CD4-positive, CD25-positive, alpha-beta regulatory T cell (primary cell): ENCODE data around the gene LRCOL1. TPM values are rescaled to one million over a fixed set of nuclear protein-coding genes. Genes with fewer than 3 reads are reported as not detected.
A peak's percentile ranks its signal among the peaks of the same experiment; 100 is the strongest.

Experiments used
- ATAC-seq, 2 donors: fragments of 150-1000 bp; cut with Tn5 transposase; one replicate each; pipeline ENCODE4 v1.10.0; 2021; ENCODE audit warnings: low read depth in 2 of 2, moderate number of reproducible peaks in 2 of 2, moderate library complexity in 1 of 2
- DNase-seq, 3 donors: peaks; one replicate each; pipeline versions ENCODE4 v3.0.0 to v3.0.0-alpha.2; 2012 to 2022; ENCODE audit warnings: mixed read lengths in 1 of 3
- H3K27ac ChIP-seq: one replicate; pipeline ENCODE4 v1.7.0; 2013; ENCODE audit warnings: mild to moderate bottlenecking, low read length; ENCODE audit not compliant: insufficient read depth, poor library complexity, severe bottlenecking
- H3K27me3 ChIP-seq: one replicate; pipeline ENCODE4 v1.7.0; 2013; ENCODE audit warnings: low read length; ENCODE audit not compliant: control insufficient read depth, insufficient read depth
- H3K36me3 ChIP-seq: one replicate; pipeline ENCODE4 v1.7.0; 2013; ENCODE audit warnings: mild to moderate bottlenecking, low read length, moderate library complexity; ENCODE audit not compliant: control insufficient read depth, insufficient read depth
- H3K4me1 ChIP-seq: 2 replicates; pipeline ENCODE4 v1.7.0; 2013; ENCODE audit warnings: mild to moderate bottlenecking, low read length; ENCODE audit not compliant: insufficient read depth, control insufficient read depth, poor library complexity, severe bottlenecking
- H3K4me3 ChIP-seq: one replicate; pipeline ENCODE4 v1.7.0; 2013; ENCODE audit warnings: low read depth, mild to moderate bottlenecking, low read length, moderate library complexity
- H3K9me3 ChIP-seq, 2 experiments: 1 replicate in 1 of 2; 2 replicates in 1 of 2; pipeline ENCODE4 v1.7.0; 2013; ENCODE audit warnings: low read length in 2 of 2, mild to moderate bottlenecking in 1 of 2, moderate library complexity in 1 of 2; ENCODE audit not compliant: control insufficient read depth in 2 of 2
- H3K27ac Mint-ChIP-seq, 3 donors: one replicate each; pipeline ENCODE4 v1.8.0; 2020 to 2022; ENCODE audit warnings: mild to moderate bottlenecking in 3 of 3, mixed read lengths in 3 of 3, moderate library complexity in 2 of 3
- H3K27me3 Mint-ChIP-seq: one replicate; pipeline ENCODE4 v1.8.0; 2022; ENCODE audit warnings: mild to moderate bottlenecking, mixed read lengths
- H3K36me3 Mint-ChIP-seq: one replicate; pipeline ENCODE4 v1.8.0; 2020; ENCODE audit warnings: mixed read lengths
- H3K4me1 Mint-ChIP-seq, 4 donors: one replicate each; pipeline ENCODE4 v1.8.0; 2020 to 2022; ENCODE audit warnings: mixed read lengths in 4 of 4, mild to moderate bottlenecking in 1 of 4
- H3K4me3 Mint-ChIP-seq, 4 donors: one replicate each; pipeline ENCODE4 v1.8.0; 2020 to 2022; ENCODE audit warnings: mild to moderate bottlenecking in 4 of 4, mixed read lengths in 4 of 4, moderate library complexity in 3 of 4
- H3K9me3 Mint-ChIP-seq, 7 donors: one replicate each; pipeline ENCODE4 v1.8.0; 2020 to 2022; ENCODE audit warnings: mixed read lengths in 7 of 7, mild to moderate bottlenecking in 3 of 7, moderate library complexity in 2 of 7
- polyA plus RNA-seq, 4 donors: library from polyadenylated mRNA; unstranded; fragments of 300-500 nt; fragmentation: Illumina TruSeq; gene quantifications; one replicate each; pipeline ENCODE4 v1.2.3, GENCODE V29; 2021
- total RNA-seq: library from RNA; stranded (reverse); gene quantifications from one replicate; pipeline ENCODE4 v1.2.3, GENCODE V29; 2022

LRCOL1 gene
- total and polyA plus RNA-seq, 5 donors from 2014 or later: not detected

DNA sequence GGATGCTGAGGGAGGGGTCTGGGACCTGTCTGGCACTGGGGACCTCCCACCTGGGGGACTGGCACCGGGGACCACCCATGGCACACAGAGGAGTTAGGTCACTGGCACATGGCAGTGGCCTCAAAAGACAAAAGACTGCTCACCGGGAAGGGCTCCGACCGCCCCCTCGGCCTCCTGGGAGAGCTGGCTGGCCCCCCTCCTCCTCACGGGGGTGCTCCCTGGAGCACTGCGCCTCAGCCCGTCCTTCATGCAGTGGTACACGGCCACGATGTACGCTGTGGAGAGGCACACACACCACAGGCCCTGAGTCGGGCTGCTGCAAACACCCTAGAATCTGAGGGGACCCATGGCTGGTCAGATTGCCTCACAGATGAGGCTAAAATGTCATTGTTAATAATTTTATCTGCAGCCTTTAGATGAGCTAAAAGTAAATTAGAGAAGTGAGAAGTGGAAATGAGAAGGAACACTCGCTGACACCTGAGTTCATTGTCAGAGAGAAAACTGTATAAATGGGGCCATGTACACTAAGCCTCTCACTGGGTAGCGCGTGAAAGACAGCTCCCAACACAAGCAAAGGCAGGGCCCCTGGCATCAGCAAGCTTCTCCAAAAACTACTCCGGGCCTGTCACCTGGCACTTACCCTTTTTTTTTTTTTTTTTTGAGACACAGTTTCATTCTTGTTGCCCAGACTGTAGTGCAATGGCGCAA lies 22.3 kb upstream of the LRCOL1 start:
- peaks cover 0 to 2% (median 0%) of the 10 kb centered on the region in 4 donors for H3K4me1 Mint-ChIP-seq
- no peak overlapping the region for H3K27ac Mint-ChIP-seq
- H3K27me3 Mint-ChIP-seq: no peaks in the 10 kb centered on the region

DNA sequence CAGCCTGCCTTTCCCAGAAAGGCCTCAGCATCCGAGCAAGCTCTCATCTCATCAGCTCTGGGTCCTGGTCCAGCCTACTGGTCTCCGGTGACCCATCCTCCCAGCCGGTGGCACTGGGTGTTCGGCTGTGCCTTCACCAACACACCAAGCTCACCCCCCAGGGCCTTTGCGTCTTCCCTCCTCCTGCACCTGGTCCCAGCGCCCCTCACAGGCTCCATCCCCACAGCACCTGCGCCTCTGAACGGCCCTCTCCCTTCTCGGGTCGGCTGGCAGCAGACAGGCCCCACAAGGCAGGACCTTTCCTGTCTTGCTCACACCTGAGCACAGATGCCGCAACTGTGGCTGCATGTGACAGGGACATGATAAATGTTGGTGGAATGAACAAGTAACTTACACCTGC lies 21.3 kb upstream of the LRCOL1 start:
- Histone ChIP-seq H3K27ac (no peak overlapping the region), H3K9me3 (no peaks in the 10 kb centered on the region), H3K4me1 (no peaks in the 10 kb centered on the region), H3K36me3 (peaks cover 47% of the 10 kb centered on the region), H3K27me3 (no peaks in the 10 kb centered on the region), H3K4me3 (no peak overlapping the region)
- no peaks in the 10 kb centered on the region for H3K27me3 Mint-ChIP-seq
- DNase-seq: no peak
- no peak overlapping the region for H3K27ac Mint-ChIP-seq
- H3K9me3 Mint-ChIP-seq: peaks cover 0 to 1% (median 0%) of the 10 kb centered on the region in 7 donors
- peaks cover 0 to 2% (median 0%) of the 10 kb centered on the region in 4 donors for H3K4me1 Mint-ChIP-seq
- H3K4me3 Mint-ChIP-seq: no peak overlapping the region
- H3K36me3 Mint-ChIP-seq: peaks cover 52% of the 10 kb centered on the region
- ATAC-seq: no peak

More for the DNA sequence above, 22.3 kb upstream of the LRCOL1 start:
- Histone ChIP-seq H3K27me3 (no peaks in the 10 kb centered on the region), H3K9me3 (no peaks in the 10 kb centered on the region), H3K36me3 (peaks cover 57% of the 10 kb centered on the region), H3K4me3 (no peak overlapping the region), H3K4me1 (no peaks in the 10 kb centered on the region), H3K27ac (no peak overlapping the region)
- Mint-ChIP-seq H3K9me3 (peaks cover 0 to 1% (median 0%) of the 10 kb centered on the region in 7 donors), H3K36me3 (peaks cover 62% of the 10 kb centered on the region), H3K4me3 (no peak overlapping the region)
- no peak for DNase-seq
- ATAC-seq: no peak

DNA sequence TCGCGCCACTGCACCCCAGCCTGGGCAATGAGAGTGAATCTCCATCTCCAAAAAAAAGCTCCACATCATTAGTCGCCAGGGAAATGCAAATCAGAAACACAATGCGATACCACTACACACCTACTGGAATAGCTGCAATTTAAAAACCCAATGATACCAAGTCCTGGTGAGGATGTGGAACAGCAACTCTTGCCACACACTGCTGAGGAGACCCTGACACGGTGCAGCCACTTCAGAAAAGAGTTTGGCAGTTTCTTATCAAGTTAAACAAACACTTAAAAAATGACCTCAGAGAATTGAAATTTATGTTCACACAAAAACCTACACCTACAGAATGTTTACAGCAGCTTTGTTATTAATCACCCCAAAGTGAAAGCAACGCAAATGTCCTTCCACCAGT lies 20.3 kb upstream of the LRCOL1 start:
- ATAC-seq: no peak
- no peak overlapping the region for H3K4me3 Mint-ChIP-seq

DNA sequence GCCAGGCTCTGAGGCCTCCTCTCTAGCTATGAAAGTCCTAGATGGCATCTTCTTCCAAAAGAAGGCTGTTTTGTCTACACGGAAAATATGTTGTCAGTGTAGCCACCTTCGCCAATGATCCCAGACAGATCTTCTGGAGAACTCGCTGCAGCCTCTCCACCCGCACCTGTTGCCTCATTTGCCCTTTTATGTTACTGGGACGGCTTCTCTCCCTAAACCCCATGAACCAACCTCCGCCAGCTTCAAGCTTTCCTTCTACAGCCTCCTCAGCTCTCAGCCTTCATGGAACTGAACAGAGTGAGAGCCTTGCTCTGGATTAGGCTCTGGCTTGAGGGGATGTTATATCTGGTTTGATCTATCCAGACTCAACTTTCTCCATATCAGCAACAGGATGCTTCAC lies 18.9 kb upstream of the LRCOL1 start:
- Mint-ChIP-seq H3K4me3 (peak overlapping the region in 1 of 4 donors; percentile 47), H3K27ac (no peak overlapping the region), H3K9me3 (no peaks in the 10 kb centered on the region), H3K36me3 (peaks cover 34% of the 10 kb centered on the region), H3K4me1 (peaks cover 0 to 3% (median under 1%) of the 10 kb centered on the region in 4 donors), H3K27me3 (no peaks in the 10 kb centered on the region)
- Histone ChIP-seq H3K36me3 (peaks cover 39% of the 10 kb centered on the region), H3K27me3 (no peaks in the 10 kb centered on the region), H3K9me3 (no peaks in the 10 kb centered on the region), H3K27ac (no peak overlapping the region), H3K4me1 (no peaks in the 10 kb centered on the region), H3K4me3 (no peak overlapping the region)
- DNase-seq (no peak), ATAC-seq (no peak)

More for the DNA sequence above, 20.3 kb upstream of the LRCOL1 start:
- H3K36me3 Mint-ChIP-seq: peaks cover 44% of the 10 kb centered on the region
- H3K9me3 Mint-ChIP-seq: peaks cover 0 to 1% (median 0%) of the 10 kb centered on the region in 7 donors
- DNase-seq: no peak
- H3K27me3 Mint-ChIP-seq: no peaks in the 10 kb centered on the region
- peaks cover 43% of the 10 kb centered on the region for H3K36me3 ChIP-seq
- no peaks in the 10 kb centered on the region for H3K9me3 ChIP-seq
- H3K27ac ChIP-seq: no peak overlapping the region
- no peak overlapping the region for H3K4me3 ChIP-seq
- peaks cover 0 to 2% (median 0%) of the 10 kb centered on the region in 4 donors for H3K4me1 Mint-ChIP-seq
- H3K27me3 ChIP-seq: no peaks in the 10 kb centered on the region
- H3K4me1 ChIP-seq: no peaks in the 10 kb centered on the region
- no peak overlapping the region for H3K27ac Mint-ChIP-seq

DNA sequence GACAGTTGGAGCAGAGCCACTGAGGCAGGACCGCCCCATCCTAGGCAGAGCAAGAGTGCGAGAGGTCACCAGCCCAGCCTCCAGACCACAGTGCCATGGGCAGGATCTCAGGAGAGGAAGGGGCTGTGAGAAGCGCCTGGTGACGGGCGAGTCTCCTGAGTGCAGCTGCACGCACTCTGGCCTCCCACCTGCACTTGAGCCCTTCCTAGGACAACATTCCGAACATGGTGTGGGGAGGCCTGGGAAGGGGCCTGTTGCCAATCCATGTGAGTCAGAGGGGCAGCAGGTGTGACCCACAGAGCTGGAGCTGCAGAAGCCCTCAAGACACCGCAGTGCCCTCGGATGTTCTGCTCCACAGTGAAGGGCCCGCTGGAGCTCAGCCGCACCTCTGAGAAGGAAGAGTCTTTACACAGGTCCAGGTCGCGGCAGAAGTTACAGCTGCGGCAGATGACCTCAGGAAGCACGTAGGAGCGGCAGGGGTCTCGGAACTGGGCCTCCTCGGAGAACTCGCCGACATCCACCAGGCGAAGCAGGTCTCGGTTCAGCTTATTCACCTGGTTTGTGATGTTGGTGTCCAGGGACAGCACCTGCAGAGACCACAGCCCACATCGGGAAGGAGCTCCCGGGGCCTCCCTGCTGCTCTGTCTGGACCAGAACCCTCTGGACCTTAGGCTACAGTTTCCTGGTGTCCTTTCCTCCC lies 15.5 kb upstream of the LRCOL1 start:
- H3K36me3 Mint-ChIP-seq: peaks cover 19% of the 10 kb centered on the region
- Histone ChIP-seq H3K4me1 (no peaks in the 10 kb centered on the region), H3K4me3 (no peak overlapping the region), H3K27me3 (no peaks in the 10 kb centered on the region), H3K9me3 (no peaks in the 10 kb centered on the region), H3K36me3 (peaks cover 23% of the 10 kb centered on the region), H3K27ac (no peak overlapping the region)
- no peak for ATAC-seq
- H3K27ac Mint-ChIP-seq: no peak overlapping the region
- DNase-seq: no peak
- H3K9me3 Mint-ChIP-seq: peaks cover 0 to 2% (median 0%) of the 10 kb centered on the region in 7 donors
- H3K4me1 Mint-ChIP-seq: peaks cover 0 to 6% (median under 1%) of the 10 kb centered on the region in 4 donors
- H3K4me3 Mint-ChIP-seq: no peak overlapping the region
- H3K27me3 Mint-ChIP-seq: peaks cover 3% of the 10 kb centered on the region

DNA sequence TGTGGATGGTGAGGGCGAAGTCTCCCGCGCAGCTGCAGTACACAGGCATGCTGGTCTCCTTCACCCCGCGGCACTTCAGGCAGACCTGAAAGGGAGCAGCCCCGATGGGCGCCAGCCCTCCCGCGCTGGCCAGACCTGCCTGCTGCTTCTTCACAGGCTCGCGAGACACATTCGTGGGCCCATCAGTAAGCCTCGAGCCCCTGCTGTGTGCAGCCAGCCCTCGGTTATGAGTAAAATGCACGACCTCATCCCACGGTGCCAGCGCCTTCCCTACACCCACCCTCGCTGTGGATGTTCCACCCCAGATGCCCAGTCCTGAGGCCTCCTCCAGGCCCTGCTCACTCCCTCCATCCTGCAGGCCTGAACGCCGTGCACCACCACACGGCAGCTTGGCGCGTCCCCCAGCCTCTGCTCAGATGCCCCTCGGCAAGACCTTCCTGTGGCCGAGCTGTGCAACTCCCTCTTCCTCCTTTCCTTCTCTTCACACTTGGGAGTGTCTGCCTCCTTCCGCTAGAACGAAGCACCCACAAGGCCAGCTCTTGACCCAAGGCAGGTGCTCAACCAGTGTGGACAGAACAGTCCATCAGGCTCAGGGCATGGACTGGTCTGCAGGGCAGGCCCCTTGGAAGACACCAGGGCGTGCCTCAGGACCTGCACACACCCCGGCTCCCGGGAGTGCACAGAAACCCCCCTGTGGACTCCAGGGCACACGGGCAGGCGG lies 14.7 kb upstream of the LRCOL1 start:
- no peak overlapping the region for H3K27ac Mint-ChIP-seq
- H3K27ac ChIP-seq: no peak overlapping the region
- H3K9me3 Mint-ChIP-seq: peaks cover 0 to 2% (median 0%) of the 10 kb centered on the region in 7 donors
- H3K4me1 ChIP-seq: no peaks in the 10 kb centered on the region
- ATAC-seq: no peak
- peaks cover 17% of the 10 kb centered on the region for H3K36me3 ChIP-seq
- H3K27me3 ChIP-seq: no peaks in the 10 kb centered on the region
- H3K27me3 Mint-ChIP-seq: peaks cover 4% of the 10 kb centered on the region
- peaks cover 0 to 6% (median under 1%) of the 10 kb centered on the region in 4 donors for H3K4me1 Mint-ChIP-seq
- H3K36me3 Mint-ChIP-seq: peaks cover 13% of the 10 kb centered on the region
- no peak overlapping the region for H3K4me3 Mint-ChIP-seq
- no peak overlapping the region for H3K4me3 ChIP-seq
- DNase-seq: no peak
- no peaks in the 10 kb centered on the region for H3K9me3 ChIP-seq

DNA sequence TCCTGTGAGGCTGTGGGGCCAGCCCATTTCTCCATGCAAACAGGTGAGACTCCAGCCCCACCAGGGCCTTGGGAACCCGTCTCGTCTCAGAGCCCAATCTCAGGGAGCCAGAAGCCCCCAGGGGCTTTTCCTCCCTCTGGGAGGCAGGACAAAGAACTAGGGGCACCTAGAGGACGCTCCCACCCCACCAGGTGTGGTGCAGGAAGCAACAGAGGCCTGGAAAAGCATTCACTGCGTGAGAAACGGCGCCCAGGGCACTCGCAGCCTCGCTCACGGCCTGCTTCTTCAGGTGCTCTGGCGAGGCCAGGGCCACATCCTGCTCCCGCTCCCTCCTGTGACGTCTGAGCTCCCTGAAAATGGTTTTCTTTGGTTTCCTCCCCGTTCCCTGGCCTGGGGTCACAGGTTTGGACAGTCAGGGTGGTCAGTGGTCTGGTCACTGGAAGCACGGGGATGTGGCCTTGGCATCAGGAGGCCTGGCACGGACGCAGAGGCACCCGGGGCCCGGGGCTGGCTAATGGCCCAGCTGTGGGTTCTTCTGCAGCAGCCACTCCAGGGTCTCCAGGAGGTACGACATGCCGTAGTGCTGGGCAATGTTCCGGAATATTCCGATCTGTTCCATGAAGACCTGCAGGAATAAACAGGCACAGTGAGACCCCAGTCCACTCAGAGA lies 13.9 kb upstream of the LRCOL1 start:
- no peak overlapping the region for H3K4me3 ChIP-seq
- Mint-ChIP-seq H3K4me3 (no peak overlapping the region), H3K36me3 (peaks cover 7% of the 10 kb centered on the region), H3K27ac (no peak overlapping the region), H3K9me3 (peaks cover 0 to 2% (median 0%) of the 10 kb centered on the region in 7 donors), H3K27me3 (peaks cover 4% of the 10 kb centered on the region), H3K4me1 (peaks cover 0 to 6% (median under 1%) of the 10 kb centered on the region in 4 donors)
- no peaks in the 10 kb centered on the region for H3K27me3 ChIP-seq
- no peaks in the 10 kb centered on the region for H3K9me3 ChIP-seq
- ATAC-seq (no peak), DNase-seq (no peak)
- H3K36me3 ChIP-seq: peaks cover 9% of the 10 kb centered on the region
- H3K4me1 ChIP-seq: no peaks in the 10 kb centered on the region
- H3K27ac ChIP-seq: no peak overlapping the region
